Ovary (tissue), 9 donors: ENCODE measurements around the gene GUCY1A2. TPM values are rescaled to one million over a fixed set of nuclear protein-coding genes. Genes with fewer than 3 reads are reported as not detected.
A peak's percentile ranks its signal among the peaks of the same experiment; 100 is the strongest.

Experiments used
- DNase-seq, 5 donors: peaks; one replicate each; pipeline ENCODE4 v3.0.0-alpha.2; 2019 to 2020
- H3K27ac ChIP-seq, 2 donors: fragments of 200-600 bp; one replicate each; pipeline versions ENCODE4 v1.5.1 to v1.8.0; 2019 to 2022
- H3K27me3 ChIP-seq: fragments of 200-600 bp; one replicate; pipeline ENCODE4 v1.8.0; 2022
- H3K36me3 ChIP-seq: fragments of 200-600 bp; sonication (generic); one replicate; pipeline ENCODE4 v1.5.1; 2019
- H3K4me1 ChIP-seq: one replicate; pipeline ENCODE4 v1.8.1; 2013; ENCODE audit warnings: mild to moderate bottlenecking, moderate library complexity; ENCODE audit not compliant: insufficient read depth
- H3K4me3 ChIP-seq: fragments of 200-600 bp; sonication (generic); one replicate; pipeline ENCODE4 v1.5.1; 2017
- H3K9me3 ChIP-seq, 2 donors: fragments of 200-600 bp in 1 of 2; sonication (generic) in 1 of 2; one replicate each; pipeline versions ENCODE4 v1.5.1 to v1.8.1; 2013 to 2019; ENCODE audit warnings: mild to moderate bottlenecking in 1 of 2, moderate library complexity in 1 of 2
- EP300 ChIP-seq: sonication (generic); formaldehyde crosslinking; IDR thresholded peaks from one replicate; pipeline ENCODE4 v1.6.1; 2017; ENCODE audit warnings: antibody characterized with exemption
- POLR2A ChIP-seq: fragments of 450-650 bp; IDR thresholded peaks from one replicate; pipeline ENCODE4 v1.6.1; 2017; ENCODE audit warnings: antibody characterized with exemption, mild to moderate bottlenecking, moderate library complexity
- WGBS, 3 donors: extraction: QIAGEN DNeasy Blood & Tissue Kit in 1 of 3; methylation state at CpG; one replicate each; pipeline versions ENCODE4 v1.1.5 to v1.1.7; 2013 to 2017; 5-methylcytosine and 5-hydroxymethylcytosine counted together
- intact Hi-C, 4 donors: fragments of 100-400 bp; cut with DNase I; formaldehyde crosslinking; loops; one replicate each; pipeline versions ENCODE4 v1.11.0 to v1.15.1; 2022 to 2023
- polyA plus RNA-seq, 2 donors: library from polyadenylated mRNA; stranded (reverse); fragments of 200-250 nt in 1 of 2; fragments of 350-450 nt in 1 of 2; fragmentation: Illumina TruSeq in 1 of 2; extraction: RNeasy Lipid Tissue Mini Kit (QIAGEN cat#74804) in 1 of 2; gene quantifications; one replicate each; pipeline ENCODE4 v1.2.3, GENCODE V29; 2013 to 2014
- total RNA-seq, 7 donors: library from RNA; depleted of rRNA in 2 of 7; stranded (reverse); fragments of >200 nt in 2 of 7; fragmentation: NEBNext Ultra II Directional in 3 of 7; extraction: Animal tissue kit (Norgen Biotek cat#: 25700) in 3 of 7; gene quantifications; one replicate each; pipeline versions ENCODE4 v1.1.0 to v1.2.4, GENCODE V29; 2016 to 2023
- TF ChIP-seq, protein P1 (sequence below), 3 donors: fragments of 450-650 bp in 2 of 3; fragments of 200-600 bp in 1 of 3; IDR thresholded peaks; one replicate each; pipeline versions ENCODE4 v1.5.1 to v1.8.0; 2016 to 2022; ENCODE audit warnings: antibody characterized with exemption in 3 of 3, mild to moderate bottlenecking in 1 of 3
- donor health status: DM: no; HTN: no; CAD: no; lungs with moderate emphysema.
- donor health status: DM: no; HTN: no; CAD: no.
- donor health status: Bipolar disorder and iron deficiency.
- donor health status: DM: yes; HTN: yes; CAD: no.
- donor health status: DM: no; HTN: no; CAD: no.
- donor health status: DM: yes; HTN: yes; CAD: no.

GUCY1A2 gene
- total and polyA plus RNA-seq, 9 donors = 1.5 to 20.3 (median 6.1) TPM

DNA sequence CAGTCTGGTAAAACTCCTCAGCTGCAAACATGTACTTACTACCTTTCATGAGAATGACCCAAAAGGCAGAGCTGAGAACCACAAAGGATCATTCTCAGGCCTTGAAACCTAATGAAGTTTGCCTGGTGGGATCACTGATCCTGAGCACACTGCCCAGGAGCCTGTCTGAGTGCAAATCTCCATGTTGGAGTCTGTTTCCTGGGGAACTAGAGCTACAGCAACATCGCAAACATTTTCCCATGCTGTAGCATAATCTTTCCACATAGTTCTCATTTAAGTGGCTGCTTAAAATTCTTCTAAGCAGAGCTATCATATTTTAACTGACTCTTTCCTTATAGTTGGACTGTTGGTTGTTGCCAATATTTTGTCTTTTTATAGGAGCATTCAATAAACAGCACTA is 58.5 kb downstream of the GUCY1A2 start:
- no peaks in the 10 kb centered on the region for H3K27me3 ChIP-seq
- DNase-seq = no peak
- H3K36me3 ChIP-seq = no peaks in the 10 kb centered on the region
- H3K4me3 ChIP-seq = no peak overlapping the region
- no peak overlapping the region for H3K27ac ChIP-seq
- H3K9me3 ChIP-seq = no peaks in the 10 kb centered on the region
- intact Hi-C loops = no loop called here
- 31 to 79% (median 48%) methylated on average over 1 of the region's 1 CpG for WGBS, 3 donors
- TF ChIP-seq, protein P1, sequence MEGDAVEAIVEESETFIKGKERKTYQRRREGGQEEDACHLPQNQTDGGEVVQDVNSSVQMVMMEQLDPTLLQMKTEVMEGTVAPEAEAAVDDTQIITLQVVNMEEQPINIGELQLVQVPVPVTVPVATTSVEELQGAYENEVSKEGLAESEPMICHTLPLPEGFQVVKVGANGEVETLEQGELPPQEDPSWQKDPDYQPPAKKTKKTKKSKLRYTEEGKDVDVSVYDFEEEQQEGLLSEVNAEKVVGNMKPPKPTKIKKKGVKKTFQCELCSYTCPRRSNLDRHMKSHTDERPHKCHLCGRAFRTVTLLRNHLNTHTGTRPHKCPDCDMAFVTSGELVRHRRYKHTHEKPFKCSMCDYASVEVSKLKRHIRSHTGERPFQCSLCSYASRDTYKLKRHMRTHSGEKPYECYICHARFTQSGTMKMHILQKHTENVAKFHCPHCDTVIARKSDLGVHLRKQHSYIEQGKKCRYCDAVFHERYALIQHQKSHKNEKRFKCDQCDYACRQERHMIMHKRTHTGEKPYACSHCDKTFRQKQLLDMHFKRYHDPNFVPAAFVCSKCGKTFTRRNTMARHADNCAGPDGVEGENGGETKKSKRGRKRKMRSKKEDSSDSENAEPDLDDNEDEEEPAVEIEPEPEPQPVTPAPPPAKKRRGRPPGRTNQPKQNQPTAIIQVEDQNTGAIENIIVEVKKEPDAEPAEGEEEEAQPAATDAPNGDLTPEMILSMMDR (IDR thresholded peaks at IDR 0.05) = no peak
- TF ChIP-seq POLR2A (no peak), EP300 (no peak)
- H3K4me1 ChIP-seq = peaks cover 4% of the 10 kb centered on the region

DNA sequence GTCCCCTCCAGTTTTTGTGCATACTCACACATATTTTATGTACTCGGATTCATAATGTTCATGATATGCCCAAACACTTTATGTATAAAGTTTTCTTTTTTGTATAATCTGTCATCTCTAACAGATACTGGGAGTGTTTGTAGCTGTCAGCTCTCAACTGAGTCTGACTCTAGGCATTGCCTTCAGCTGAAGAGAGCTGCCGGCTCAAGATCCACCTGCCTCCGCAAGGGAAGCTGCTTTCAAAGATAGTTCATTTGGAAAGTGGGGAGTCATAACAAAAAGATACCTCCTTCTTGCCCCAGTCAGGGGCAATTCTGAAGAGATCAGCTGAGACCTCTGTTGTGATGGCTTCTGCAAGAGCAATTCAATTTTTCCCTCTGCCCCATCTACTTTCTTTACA is 58.9 kb downstream of the GUCY1A2 start:
- intact Hi-C loops = no loop called here
- TF ChIP-seq, protein P1 (IDR thresholded peaks at IDR 0.05) = no peak
- Histone ChIP-seq H3K4me3 (no peak overlapping the region), H3K27ac (no peak overlapping the region), H3K9me3 (no peaks in the 10 kb centered on the region), H3K4me1 (peaks cover 4% of the 10 kb centered on the region), H3K27me3 (no peaks in the 10 kb centered on the region), H3K36me3 (no peaks in the 10 kb centered on the region)
- WGBS, 3 donors = 91 to 95% (median 94%) methylated on average over 3 of the region's 3 CpGs
- DNase-seq = no peak

DNA sequence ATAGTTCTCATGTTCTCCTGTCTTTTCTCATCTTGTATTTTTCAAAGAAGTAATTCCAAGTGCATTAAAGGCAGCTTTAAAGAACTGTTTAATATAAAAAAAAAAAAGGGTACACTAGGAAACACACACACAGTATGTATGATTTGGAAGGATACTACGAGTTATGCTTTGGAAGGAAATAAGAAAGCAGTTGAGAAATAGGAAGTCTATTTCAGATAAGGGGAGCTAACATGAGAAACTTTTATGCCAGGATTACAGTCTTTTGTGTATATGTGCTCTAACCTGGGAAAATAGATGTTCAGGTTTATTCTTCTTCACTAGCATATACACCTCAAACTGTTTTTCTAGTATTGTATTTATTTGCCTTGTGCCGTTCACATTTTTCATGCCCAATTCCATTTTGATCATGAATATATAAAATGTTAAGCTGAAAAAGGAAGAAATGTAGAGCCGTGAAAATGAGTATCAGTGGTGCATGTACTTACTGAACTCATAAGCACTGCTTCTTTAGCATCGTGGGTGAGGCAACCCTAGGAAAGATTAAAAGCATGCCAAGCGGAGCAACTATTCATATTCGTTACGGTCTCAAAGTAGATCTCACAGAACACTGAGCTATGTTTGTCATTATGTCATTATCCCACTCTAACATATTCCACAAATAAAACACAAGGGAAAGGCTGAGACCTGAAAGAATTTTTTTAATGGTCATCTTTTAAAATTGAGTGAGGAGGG is 59.6 kb downstream of the GUCY1A2 start:
- no peak for TF ChIP-seq POLR2A
- no peak for TF ChIP-seq EP300
- Histone ChIP-seq H3K4me1 (peaks cover 4% of the 10 kb centered on the region), H3K27me3 (no peaks in the 10 kb centered on the region), H3K9me3 (no peaks in the 10 kb centered on the region), H3K36me3 (no peaks in the 10 kb centered on the region), H3K4me3 (no peak overlapping the region), H3K27ac (no peak overlapping the region)
- intact Hi-C loops = no loop called here
- WGBS, 3 donors = 62 to 68% (median 66%) methylated on average over 7 of the region's 7 CpGs
- DNase-seq = no peak

DNA sequence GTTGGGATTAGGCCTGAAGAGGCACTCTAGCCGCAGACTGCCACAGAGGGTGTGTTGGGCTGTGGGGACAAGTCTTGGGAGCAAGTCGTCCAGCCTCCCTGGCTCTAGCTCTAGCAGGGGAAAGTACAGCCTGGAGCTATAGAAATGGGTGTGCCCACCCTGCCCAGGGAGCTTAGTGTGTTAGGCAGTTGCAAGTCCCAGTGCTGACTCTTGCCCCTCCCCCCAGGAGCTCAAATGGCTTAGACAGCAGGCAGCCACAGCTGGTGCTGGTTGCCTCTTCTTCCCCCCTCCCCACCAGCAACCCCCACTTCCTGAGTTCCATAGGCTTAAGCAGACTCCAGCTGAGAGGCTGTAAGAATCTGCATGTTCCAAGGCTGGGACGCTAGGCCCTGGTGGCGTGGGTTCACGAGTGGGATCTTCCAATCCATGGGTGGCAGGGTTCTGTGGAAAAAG is 61.2 kb downstream of the GUCY1A2 start:
- intact Hi-C loops = no loop called here
- no peaks in the 10 kb centered on the region for H3K36me3 ChIP-seq
- H3K27ac ChIP-seq = no peak overlapping the region
- 94 to 97% (median 95%) methylated on average over 5 of the region's 5 CpGs for WGBS, 3 donors
- DNase-seq = no peak
- H3K9me3 ChIP-seq = no peaks in the 10 kb centered on the region
- H3K27me3 ChIP-seq = no peaks in the 10 kb centered on the region
- TF ChIP-seq POLR2A (no peak), EP300 (no peak)
- TF ChIP-seq, protein P1 (IDR thresholded peaks at IDR 0.05) = no peak
- no peak overlapping the region for H3K4me3 ChIP-seq
- peaks cover 4% of the 10 kb centered on the region for H3K4me1 ChIP-seq

DNA sequence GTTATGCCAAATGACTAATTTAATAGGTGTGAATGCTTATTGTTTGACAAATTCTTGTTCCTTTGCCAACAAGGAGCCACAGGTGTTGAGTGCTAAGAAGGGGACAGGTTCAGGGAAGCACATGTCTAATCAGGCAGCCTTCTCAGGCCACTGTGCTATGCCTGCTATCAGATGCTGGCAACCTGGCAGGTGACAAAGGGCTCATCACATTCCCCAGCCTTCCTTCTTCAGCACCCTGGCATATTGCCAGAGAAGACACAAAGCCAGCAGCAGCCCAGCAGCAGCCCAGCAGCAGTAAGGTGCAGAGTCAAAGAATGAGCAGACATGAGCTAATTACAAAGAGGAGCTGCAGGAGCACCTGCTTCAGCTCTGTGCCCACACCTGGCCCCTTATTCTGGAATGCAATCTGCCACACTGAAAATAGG is 68.2 kb downstream of the GUCY1A2 start:
- no peaks in the 10 kb centered on the region for H3K36me3 ChIP-seq
- TF ChIP-seq EP300 (no peak), POLR2A (no peak)
- TF ChIP-seq, protein P1 (IDR thresholded peaks at IDR 0.05) = no peak
- intact Hi-C loops = no loop called here
- H3K4me3 ChIP-seq = no peak overlapping the region
- H3K9me3 ChIP-seq = no peaks in the 10 kb centered on the region
- H3K27me3 ChIP-seq = no peaks in the 10 kb centered on the region
- DNase-seq = peak in 1 of 5 donors; percentile 6
- H3K27ac ChIP-seq = no peak overlapping the region
- no peaks in the 10 kb centered on the region for H3K4me1 ChIP-seq
